HT-29 (cell line): ENCODE data around the gene TRIM46. TPM values are rescaled to one million over a fixed set of nuclear protein-coding genes. Genes with fewer than 3 reads are reported as not detected.
"Not testable (repeated sequence)": the region's sequence is repeated elsewhere in the genome, so short reads cannot be mapped to it uniquely, and the experiment has no call there.

Experiments
- DNase-seq: peaks from one replicate; pipeline ENCODE4 v3.0.0-alpha.2; 2015; ENCODE audit warnings: low spot score
- total RNA-seq: library from RNA; depleted of rRNA; stranded (reverse); fragments of >200 nt; shearing (Covaris generic); gene quantifications from 2 replicates; pipeline ENCODE4 v1.2.3, GENCODE V29; 2014

The TRIM46 gene
- total RNA-seq, 1 experiment from 2014 or later = not detected

DNA sequence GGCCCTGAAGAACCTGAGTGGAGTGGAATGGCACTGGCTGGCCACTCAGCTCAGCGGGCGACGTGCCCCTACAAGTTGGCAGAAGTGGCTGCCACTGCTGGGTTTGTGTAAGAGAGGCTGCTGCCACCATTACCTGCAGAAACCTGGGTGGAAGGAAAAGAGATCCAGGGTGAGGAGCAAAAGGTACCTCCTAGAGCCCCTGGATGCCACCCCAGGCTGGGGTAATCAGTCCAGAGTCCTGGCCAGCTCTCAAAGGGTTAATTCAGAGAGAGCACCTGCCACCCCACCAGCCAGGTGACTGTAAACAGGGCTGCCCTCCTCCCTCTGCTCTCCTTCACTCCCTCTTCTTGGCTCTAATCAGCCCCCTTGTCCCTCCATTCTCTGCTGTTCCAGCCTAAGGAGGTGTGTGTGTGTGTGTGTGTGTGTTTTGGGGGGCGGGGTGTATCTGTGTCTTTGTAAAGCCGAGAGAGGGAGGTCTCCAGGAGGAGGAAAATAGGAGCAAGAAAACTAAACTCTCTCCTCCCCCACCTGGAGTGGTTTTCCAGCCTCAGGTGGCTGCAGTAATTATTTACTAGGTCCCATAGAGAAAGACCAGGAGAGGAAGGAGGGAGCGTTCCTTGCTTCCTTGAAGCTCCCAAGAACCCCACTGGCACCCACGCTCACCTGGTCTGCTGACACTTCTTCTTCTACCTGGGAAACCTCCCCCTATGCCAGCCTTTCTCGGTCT, 12.6 kb downstream of the TRIM46 start:
- DNase-seq = peak; percentile 38

DNA sequence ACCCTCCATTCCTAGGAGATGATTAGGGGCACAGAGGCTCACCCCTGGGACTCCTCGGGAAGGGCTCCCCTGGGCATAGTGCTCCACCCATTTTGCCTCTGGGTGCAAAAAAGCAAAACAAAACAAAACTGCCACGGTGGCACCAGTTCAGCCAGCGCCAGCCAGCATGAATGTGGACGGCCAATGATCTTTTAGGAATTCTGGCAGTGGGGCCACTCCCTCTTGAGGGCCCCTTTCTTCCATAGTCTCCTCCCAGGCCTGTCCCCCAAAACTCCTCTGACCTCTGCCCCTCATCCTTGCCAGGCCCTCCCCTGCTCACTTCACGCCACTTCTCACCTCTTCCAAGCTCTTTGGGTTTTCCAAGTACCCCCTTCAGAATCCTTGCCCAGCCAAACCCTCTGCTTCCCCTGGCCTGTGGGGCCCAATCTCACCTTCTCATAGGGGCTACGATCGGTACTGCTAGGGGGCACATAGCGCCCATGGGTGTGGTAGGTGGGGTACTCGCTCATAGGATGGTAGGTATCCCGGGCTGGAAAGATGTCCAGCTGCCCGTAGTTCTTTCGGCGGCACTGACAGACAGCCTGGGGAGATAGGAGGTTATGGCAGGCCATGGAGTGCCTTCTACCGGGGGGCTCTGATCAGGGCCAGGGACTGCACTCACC, 13.3 kb downstream of the TRIM46 start:
- no peak for DNase-seq

DNA sequence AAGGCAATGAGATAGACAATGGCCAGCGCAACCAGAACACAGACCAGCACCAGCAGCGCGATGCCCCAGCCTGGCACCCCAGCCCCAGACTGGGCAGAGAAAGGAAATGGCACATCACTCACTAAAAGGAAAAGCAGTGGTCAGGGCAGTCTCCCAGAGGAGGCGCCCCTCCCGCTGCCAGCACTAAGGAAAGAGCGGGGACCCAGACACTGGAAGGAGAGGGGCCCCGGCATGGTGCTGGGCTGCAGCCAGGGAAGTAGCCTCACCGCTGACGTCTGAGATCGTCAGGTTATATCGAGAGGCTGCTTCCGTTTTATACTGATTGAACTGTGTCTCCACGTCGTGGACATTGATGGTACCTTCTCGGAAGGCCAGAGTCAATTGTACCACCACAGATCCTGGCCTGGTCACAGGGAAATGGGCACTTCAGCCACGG, 13.8 kb downstream of the TRIM46 start:
- DNase-seq = no peak

DNA sequence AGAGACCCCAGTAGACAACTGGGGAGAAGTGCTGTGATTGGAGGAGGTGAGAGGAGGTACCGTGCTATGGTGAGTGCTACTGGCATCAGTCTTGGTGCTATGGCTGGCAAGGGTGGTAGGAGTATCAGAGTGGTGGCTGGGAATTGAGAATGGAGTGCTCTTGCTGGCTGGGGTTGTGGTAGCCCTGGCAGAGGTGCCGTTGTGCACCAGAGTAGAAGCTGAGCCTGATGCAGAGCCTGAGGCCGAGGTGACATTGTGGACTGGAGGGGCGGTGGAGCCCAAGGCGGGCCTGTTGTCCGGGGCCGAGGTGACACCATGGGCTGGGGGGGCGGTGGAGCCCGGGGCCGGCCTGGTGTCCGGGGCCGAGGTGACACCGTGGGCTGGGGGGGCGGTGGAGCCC, 14.6 kb downstream of the TRIM46 start:
- DNase-seq = no peak

DNA sequence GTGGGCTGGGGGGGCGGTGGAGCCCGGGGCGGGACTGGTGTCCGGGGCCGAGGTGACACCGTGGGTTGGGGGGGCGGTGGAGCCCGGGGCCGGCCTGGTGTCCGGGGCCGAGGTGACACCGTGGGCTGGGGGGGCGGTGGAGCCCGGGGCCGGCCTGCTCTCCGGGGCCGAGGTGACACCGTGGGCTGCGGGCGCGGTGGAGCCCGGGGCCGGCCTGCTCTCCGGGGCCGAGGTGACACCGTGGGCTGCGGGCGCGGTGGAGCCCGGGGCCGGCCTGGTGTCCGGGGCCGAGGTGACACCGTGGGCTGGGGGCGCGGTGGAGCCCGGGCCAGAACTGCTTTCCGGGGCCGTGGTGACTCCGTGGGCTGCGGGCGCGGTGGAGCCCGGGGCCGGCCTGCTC, 16.3 kb downstream of the TRIM46 start:
- DNase-seq = not testable (repeated sequence)

DNA sequence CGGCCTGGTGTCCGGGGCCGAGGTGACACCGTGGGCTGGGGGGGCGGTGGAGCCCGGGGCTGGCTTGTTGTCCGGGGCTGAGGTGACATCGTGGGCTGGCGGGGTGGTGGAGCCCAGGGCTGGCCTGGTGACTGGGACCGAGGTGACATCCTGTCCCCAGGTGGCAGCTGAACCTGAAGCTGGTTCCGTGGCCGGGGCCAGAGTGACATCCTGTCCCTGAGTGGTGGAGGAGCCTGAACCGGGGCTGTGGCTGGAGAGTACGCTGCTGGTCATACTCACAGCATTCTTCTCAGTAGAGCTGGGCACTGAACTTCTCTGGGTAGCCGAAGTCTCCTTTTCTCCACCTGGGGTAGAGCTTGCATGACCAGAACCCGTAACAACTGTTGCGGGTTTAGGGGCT, 18.3 kb downstream of the TRIM46 start:
- no peak for DNase-seq

DNA sequence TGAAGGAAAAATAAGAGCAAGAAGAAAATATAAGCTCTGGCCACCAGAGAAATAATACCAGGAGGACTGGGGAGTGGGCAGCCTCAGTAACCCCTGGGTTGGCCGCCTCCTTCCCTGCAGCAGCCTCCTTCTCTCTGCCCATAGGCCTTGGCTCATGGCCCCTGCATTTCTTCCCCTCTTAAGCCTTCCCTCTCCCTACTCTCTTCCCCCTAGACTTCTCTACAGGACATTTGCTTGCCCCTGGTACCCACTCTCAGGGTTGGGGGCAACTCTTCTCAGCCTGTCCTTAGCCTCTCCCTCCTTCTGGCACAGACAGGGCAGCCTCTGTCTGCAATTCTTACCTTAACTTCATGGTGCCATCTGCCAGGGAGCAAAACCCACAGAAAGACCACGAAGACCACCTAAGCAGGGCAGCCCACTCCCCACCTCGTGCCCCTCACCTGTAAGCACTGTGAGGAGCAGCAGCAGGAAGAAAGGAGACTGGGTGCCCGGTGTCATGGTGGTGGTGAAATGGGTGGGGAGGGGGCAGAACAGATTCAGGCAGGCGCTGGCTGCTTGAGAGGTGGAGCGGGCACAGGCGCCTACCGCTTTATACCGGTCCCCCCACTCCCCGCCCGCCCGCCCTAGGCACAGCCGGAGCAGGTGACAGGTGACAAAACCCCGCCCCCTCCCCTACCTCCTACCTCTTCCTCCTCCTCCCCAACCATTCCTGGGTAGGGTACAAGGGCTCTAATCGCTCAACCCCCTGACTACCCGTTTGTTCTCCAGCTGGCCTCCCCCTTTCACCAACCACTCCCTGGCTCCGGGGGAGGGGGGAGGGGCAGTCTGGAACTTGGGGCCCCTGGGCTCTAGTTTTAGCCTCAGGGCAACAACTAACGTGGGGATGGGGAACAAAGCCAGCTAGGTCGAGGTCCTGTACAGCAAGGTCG, 19.0 kb downstream of the TRIM46 start:
- DNase-seq = peak; percentile 23

DNA sequence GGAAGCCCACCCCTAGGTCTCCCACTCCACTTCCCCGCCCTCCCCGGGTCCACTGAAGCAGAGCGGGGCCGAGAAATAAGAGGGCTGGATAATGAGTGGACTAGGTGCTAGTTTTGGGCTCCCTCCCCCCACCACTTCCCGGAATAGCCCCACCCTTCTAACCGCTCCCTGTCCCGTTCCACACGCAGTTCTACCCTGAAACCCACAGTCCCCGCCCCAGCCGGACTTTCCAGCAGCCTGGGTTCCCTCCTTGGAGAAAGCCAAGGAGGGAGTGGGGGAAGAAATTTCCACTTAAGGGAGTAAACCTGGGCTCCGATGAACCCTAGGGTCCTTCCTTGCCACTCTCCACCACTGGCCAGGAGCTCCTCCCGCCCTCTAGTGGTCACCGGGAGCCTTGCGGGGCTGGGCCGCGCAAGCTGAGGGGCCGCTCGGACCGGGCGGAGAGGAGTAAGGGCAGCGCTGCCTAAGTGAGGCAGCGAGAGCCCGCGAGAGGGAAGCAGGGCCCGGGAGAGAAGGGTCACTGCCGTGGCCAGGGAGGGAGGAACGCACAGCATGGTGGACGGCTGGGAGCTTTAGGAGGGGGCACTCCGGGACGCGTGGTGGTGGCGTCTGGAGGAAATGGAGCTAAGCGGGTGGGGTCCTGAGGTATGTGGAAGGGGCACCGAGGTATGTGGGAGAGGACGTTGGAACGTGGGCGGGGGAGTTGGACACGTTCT, 19.8 kb downstream of the TRIM46 start:
- peak; percentile 90 for DNase-seq

DNA sequence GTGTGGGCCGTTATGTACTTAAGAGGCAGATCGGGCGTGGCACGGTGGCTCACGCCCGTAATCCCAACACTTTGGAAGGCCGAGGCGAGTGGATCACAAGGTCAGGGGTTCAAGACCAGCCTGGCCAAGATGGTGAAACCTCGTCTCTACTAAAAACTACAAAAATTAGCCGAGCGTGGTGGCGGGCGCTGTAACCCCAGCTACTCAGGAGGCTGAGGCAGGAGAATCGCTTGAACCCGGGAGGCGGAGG, 20.3 kb downstream of the TRIM46 start:
- not testable (repeated sequence) for DNase-seq

DNA sequence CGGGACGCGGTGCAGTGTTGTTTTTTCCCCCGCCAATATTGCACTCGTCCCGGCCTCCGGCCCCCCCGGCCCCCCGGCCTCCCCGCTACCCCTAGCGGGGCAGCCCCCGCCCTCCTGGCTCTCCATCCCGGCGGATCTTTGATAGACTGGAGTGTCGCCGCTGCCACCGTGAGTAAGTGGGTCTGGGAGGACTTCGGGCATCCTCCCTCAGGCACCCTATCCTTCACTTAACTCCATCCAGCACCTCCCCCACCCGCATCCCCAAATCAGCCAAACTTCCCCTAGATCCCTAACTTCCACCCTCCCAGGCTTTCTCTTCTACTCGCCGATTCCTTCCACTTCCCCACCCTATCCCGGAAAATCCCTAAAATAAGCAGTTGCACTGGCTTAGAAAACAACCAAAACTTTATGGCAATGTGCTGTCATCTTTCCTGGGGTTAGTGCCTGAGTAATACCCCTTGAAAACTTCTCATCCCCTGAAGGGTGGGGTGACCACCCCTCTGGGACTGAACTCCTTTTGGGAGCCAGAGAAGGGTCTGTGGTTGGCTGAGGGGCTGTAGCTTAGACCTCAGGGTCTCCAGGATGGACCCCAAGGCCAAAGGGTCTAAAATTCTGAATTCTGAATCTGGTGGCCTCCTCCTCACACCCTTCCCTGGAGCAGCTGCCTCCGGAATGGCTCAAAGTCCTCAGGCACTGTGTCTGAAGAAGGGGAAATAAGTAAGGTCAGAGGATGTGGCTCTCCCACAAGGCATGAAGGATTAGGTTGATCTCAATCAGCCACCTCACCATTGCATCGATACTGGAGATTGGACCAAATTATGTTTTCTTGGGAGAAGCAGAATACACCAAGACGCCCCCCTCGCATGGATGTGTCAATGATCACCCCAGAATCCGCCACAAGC, 21.8 kb downstream of the TRIM46 start:
- DNase-seq = no peak

DNA sequence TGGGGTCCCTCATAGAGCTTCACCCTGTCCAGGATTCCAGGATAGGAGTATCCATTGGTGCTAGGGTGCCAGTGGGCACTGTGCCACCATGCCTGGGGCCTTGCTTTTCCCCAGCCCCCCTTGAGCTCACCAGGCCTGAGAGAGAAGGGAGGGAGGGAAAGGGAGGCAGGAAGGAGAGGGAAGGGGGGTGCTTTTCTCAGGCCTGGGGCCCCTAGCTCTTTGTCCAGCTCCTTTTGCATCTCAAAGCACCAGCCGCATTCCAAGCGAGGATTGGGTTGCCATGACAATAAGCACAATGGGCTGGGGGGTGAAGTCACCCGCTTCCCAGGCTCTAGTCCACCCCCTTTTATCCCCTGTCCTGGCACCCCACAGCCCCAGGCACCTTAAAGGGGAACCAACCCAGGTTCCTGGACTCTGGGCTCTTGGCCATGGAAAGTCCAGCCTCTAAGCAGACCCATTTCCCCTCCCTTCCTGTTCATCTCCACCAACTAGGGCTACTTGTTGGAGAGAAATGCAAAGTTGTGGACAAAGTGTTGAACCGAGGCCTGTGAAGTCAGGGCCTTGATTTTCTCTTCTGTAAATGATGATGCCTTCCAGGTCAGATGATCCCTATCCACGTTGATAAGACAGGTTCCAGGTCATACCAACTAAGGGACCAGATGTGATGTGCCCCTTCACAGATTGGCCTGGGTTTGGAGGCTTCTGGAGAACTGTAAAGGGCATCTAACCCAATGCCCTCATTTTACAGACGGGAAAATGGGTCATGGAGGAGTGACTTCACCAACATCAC, 22.6 kb downstream of the TRIM46 start:
- no peak for DNase-seq

DNA sequence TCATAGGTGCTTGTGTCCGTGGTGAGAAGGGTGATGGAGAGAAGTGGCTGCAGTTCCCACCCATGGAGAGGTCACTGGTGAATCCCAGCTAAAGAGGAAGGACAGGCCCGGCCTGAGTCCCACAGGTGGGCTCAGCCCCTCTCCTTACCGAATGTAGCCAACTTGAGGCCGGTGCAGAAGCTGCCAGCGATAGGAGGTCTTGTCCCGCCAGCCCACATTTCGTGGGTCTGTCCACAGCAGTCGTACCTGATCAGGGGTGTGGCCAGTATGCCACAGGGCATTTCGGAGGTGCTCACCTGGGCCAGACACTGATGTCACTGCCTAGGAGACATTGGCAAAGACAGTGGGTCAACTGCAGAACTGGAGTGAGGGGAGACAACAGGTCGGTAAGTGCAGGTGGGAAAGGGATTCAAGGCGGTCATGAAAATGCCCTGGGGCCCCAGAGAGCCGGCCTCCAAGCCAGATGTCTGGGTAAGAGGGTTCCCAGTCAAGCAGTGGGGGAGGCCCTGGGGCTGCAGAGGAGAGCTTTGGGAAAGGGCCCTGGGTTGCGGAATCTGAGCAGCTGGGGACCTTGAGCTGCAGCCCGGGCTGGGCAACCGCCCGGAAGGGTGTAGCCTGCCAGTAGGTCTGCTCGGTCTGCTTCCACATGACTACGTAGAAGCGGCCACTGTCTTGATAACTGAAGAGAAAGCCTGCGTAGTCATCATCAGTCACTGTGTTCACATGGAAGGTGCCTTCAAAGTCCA, 23.4 kb downstream of the TRIM46 start:
- DNase-seq = no peak

DNA sequence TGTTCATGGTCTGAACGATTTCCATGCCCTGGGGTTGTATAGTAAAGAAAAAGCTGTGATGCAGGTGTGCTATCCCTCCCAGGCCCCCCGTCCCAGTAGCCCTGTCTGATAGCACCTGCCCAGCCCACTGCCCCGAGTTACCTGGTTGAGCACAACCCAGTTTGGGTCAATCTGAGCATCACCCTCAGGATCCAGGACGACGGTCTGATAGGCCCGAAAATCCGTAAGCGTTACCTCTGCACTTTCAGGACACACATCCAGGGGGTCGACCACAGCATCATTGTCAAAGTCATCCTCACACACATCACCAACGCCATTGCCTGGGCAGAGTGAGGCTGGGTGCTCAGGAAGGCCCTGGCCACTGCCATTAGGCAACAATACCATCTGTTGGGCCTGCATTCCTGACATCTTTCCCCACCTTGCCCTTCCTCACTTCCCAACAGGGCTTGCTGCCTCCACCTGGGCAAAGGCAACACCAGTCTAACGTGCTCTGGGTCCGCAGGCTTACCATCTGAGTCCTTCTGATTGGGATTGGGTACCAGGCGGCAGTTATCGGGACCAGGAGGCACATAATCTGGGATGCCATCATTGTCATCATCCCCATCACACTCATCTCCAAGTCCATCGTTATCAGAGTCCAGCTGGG, 24.4 kb downstream of the TRIM46 start:
- DNase-seq = no peak

DNA sequence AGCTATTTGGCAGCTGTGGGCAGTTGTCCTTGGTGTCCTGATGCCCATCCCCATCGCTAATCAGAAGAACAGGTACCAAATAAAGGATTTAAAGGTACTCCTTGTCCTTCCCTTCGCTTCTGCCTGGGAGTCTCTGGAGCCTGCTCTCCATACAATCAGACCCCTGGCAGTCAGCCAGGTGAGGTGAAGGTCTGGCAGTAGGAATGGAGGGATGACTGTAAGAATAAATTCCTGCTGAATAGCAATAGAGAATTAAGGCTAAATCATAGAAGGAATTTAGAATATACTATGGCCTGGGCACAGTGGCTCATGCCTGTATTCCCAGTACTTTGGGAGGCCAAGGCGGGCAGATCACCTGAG, 24.9 kb downstream of the TRIM46 start:
- DNase-seq = no peak

DNA sequence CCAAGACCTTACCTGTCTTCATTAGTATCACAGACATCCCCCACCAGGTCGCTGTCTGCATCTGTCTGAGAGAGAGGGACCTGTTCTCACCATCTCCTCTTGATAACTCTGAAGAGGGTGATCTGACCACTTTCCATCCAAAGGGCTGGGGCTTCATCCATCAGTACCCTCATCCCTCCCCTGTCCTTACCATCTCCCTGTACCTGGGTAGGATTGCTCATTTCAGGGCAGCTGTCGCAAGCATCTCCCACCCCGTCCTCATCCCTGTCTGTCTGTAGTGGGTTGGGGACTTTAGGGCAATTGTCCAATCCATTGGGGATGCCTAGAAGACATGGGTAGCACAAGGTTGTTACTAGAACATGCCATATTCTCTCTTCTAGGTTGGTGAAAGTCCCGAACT, 26.1 kb downstream of the TRIM46 start:
- DNase-seq = no peak

DNA sequence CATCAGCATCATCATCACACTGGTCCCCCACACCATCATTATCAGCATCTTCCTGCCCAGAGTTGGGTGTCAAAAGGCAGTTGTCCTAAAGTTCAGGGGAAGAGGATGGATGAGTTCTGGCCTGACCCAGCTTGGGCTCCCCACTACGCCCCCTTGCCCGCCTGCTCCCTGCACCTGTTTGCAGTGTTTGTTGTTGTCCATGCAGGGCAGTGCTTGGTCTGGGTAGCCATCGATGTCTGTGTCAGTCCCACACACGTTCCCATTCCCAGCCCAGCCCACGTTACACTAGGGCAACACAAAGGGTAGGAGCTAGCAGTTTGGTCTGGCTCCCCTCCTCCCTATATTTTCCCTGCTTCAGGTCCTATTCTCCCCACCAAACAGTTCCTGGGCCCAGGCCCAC, 27.3 kb downstream of the TRIM46 start:
- DNase-seq = no peak

DNA sequence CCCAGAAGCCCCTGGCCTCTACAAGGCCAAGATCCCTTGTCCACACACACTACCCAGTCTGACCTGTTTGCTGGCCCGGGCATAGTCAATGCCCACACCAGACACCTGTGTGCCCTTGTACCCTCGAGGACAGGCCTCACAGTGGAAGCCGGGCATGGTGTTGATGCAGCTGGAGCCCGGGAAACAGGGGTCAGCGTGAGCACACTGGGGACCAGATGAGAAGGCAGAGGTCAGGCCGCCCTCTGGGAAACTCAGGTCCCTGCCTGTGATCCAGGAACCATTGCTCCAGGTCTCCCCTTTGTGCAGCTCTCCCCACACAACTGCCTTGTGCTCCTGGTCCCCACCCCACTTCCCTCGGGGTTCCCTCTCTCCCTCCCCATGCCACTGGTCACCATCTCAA, 28.5 kb downstream of the TRIM46 start:
- no peak for DNase-seq

DNA sequence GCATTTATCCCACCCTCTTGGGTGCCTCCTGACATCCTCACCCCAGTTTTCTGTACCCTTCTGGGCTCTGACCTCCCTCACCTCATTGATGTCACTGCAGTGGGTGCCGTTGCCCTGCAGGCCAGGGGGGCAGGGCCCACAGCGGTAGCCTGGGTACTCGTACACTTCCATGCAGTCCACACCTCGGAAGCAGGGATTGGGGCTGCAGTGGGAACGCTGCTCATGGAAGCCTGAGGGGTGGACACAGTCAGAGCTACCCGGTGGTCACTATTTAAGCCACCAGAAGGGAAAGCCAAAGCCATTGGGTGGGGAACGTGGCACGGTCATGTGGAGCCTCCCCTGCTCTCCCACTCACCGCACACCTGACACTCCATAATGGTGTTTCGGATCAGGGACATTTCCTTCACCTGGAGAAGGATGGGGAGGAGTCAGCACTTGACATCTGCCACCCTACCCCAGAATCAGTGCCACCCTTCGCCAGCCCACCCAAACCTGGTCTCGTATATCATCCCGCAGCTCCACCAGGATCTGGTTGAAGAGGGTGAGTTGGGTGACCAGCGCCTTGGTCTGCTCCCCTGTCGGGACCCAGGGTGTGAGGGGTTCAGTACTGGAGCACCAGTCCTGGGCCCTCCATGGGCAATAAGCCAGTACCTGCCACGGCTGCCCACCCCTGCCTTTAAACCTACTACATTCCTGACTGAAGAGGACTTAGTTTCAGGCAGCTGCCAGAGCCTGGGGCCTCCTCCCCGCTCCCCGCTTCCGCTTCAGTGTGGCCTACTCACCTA, 29.3 kb downstream of the TRIM46 start:
- no peak for DNase-seq
